NCI-H1092 (cell line): ENCODE results near the gene C1orf52.
"Not testable (repeated sequence)": the region's sequence is repeated elsewhere in the genome, so short reads cannot be mapped to it uniquely, and the experiment has no call there.

ENCODE experiments used
- DNase-seq: peaks from one replicate; lab custom pipeline; 2025; lab: John Stamatoyannopoulos, UW

The C1orf52 gene

GRCh38 chr1:85277802-85278201 is 18.3 kb upstream of the C1orf52 start:
- no peak for DNase-seq

DNA sequence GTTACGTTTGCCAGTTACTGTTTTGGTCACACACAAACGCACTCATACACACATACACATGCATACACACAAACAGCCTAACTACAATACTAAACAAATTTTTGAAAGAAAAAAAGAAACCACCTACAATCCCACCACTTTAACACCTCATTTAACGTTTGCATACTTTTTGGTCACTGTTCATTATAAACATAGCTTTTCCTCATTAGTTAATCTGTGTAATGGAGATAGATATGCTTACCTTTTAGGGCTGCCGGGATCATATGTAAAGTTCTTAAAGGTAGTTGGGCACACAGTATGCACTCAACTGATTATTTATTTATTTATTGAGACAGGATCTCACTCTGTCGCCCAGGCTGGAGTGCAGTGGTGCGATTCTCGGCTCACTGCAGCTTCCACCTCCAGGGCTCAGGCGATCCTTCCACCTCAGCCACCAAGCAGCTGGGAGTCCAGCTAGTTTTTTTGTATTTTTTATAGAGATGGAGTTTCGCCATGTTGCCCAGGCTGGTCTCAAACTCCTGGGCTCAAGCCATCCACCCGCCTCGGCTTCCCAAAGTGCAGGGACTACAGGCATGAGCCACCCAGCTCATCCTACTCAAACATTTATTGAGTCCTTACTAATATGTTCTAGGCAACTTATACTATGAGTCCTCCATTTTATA is 17.6 kb upstream of the C1orf52 start:
- DNase-seq, result no peak

- peak; percentile 97 for DNase-seq
Observed at GRCh38 chr1:85276215-85276977, 16.9 kb upstream of the C1orf52 start, which contains the start of gene BCL10. Gene BCL10, minus strand, starts transcription at chr1:85276632. Its CDS starts 280 bp downstream, at chr1:85276352.

GRCh38 chr1:85275701-85276214 is 16.3 kb upstream of the C1orf52 start:
- no peak for DNase-seq

DNA sequence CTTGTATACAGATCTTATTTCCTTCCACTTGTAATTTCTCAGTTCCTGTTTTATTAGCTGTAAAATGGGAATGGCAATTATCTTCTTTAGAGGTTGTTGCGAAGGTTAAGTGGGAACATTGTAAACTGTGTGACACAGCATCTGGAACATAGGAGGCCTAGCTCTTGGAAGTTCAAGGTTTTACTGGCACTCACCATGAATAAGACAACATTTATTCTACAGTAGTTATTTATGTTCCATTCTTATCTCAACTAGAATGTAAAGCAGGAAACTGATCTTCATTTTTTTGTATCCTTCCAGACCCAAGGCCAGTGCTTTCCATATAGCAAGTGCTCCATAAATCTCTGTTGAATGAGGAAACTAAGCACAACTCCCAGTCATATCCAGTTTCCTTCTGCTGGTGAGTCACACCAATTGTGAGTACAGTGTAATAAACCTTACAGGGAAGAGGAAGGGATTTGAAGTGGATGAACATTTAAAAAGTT is 15.5 kb upstream of the C1orf52 start:
- no peak for DNase-seq

- DNase-seq, result no peak
Observed at GRCh38 chr1:85273397-85273796, 13.9 kb upstream of the C1orf52 start.

DNA sequence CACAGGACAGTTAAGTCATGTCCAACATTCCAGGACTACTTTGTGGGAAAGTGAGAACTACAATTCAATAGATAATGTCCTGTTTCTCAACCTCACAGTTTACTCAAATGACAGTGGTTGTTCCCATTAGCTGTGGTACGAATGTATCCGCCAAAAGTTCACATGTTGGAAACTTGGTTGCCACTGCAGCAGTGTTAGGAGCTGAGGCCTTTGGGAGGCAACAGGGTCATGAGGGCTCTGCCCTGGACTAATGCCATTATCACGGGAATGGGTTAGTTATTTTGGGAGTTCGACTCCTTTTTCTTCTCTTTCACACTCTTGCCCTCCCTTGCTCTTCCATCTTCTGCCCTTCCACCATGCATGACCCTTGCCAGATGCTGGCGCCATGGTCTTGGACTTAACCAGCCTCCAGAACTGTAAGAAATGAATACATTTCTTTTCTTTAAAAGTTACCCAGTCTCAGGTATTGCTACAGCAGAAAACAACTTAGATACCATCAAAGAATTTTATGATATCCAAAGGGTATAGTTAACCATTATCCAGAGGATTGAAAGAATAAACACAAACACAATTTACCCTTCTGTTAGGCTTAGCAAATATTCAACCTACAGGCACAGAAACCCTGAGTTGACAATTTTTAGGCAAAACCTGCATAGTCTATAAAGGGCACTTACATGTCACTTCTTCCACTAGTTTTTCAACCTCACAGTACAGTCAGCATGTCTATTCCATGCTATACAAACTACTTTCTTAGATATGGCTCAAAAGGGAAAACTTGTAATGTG is 9.5 kb upstream of the C1orf52 start:
- DNase-seq, result no peak

GRCh38 chr1:85267313-85267712 is 7.9 kb upstream of the C1orf52 start:
- DNase-seq, result no peak

- DNase-seq, result no peak
Observed at GRCh38 chr1:85264150-85264549, 4.7 kb upstream of the C1orf52 start.

- no peak for DNase-seq
Observed at GRCh38 chr1:85262985-85263384, 3.5 kb upstream of the C1orf52 start.

- DNase-seq, result no peak
Observed at GRCh38 chr1:85259912-85260274, 431 bp upstream of the C1orf52 start.

DNA sequence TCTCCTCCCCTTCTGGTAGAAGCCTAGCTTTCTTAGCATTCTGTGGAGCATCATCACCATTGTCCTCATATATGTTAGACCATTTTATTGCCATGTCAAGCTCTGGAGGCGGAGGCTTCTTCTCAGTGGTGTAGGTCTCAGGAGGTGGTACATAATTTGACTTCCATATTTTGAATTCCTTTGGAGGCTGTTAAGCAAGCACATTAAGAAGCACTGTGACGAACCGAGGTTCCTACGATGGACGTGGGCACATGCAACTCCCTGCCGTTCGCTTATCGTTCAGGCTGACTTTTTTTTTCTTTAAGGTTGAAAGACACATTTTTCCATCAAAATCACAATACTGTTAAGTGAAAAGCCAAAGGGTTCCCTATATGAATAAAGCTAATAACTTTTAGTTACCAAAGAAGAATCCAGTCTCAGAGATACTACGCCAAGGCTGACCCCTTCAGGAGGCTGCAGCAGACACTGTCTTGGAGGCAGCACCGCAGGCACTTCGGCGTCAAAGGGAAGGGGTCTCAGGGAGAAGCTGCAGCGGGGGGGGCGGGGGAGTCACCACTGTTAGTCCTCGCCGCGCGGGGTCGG is 835 bp downstream of the C1orf52 start:
- no peak for DNase-seq

GRCh38 chr1:85249042-85249441 is 10.4 kb downstream of the C1orf52 start:
- not testable (repeated sequence) for DNase-seq

DNA sequence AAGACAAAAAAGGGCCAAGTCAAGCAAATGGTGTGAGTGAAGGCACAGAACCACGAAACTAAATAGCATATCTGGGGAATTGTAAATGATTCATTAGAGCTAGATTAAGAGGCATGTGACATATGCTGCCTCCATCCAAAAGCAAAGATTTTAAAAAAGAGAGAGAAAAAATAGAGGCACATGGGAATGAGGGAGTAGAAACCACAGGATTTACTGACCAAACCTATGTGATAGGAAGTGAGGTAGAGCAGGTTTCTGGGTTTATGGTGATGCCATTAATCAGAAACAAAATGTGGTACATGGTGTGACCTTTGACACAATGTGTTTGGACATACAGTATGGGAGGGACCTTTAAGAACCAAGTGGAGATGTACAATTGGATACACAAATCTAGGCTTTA is 13.6 kb downstream of the C1orf52 start:
- no peak for DNase-seq

DNA sequence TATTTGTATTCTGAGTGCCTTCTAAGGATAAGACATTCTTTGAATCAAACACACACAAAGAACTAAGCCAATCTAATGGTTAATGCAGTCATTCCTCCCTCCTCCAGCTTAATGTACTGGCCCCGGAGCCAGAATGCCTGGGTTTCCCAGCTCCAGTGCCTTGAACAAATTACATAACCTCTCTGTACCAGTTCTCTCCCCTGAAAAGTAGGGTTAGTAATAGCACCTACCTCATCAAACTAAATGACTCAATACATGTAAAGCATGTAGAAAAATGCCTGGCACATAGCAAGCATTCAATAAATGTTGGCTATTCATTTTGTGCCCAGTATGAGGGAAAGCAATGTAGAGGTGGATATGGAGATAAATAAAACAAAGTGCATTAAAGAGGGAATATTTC is 14.0 kb downstream of the C1orf52 start:
- DNase-seq, result no peak

- no peak for DNase-seq
Observed at GRCh38 chr1:85244271-85245061, 15.0 kb downstream of the C1orf52 start.

- DNase-seq, result no peak
Observed at GRCh38 chr1:85243372-85243771, 16.1 kb downstream of the C1orf52 start.

DNA sequence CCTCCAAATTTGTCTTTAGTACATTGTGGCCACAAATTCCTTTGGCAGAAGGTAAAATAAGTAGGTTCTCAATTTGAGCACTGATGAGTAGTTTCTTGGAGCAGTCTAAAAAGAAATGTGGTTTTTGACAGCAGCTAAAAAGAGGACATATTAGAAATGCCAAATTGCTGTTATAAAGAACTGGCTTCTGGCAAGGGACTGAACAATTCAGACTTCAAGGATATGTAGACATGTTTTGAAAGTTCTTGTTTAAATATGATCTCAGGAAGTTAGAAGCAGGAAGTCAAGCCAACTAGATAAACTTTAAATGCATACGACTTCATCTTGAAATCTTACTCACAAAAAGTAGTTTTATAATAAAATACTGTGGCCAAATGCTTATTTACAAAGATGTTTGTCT is 18.8 kb downstream of the C1orf52 start:
- DNase-seq, result no peak

DNA sequence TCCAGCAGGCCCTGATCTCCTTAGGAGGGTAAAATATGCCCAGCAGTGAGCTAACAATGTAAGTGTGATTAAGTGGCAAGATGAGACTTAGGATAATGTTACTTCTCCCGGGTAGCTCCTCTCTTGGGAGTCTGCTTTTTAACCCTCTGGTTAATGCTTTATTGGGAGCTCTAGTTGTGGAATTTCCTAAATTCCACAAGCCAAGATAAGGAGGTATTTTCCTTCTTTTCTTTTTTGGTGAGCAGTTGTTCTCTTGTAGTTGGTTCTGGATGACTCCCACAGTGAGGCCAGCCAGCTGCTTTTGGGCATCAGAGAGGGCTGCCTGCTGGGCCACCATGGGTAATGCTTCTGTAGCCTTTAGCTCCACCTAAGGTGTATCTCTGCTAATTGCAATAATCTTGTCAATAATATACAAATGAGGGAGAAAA is 19.3 kb downstream of the C1orf52 start:
- DNase-seq, result peak; percentile 8

GRCh38 chr1:85237613-85238012 is 21.8 kb downstream of the C1orf52 start:
- no peak for DNase-seq

- no peak for DNase-seq
Observed at GRCh38 chr1:85230305-85230977, 29.0 kb downstream of the C1orf52 start.
